Measurements from ENCODE around the gene HTT. TPM values are rescaled to one million over a fixed set of nuclear protein-coding genes. Genes with fewer than 3 reads are reported as not detected.

The HTT gene
- total and polyA plus RNA-seq, 12 donors: 16.1 to 77.1 (median 47.1) TPM

GRCh38 chr4:3043282-3044020 is 31.0 kb upstream of the HTT start:
- 81 to 90% (median 87%) methylated on average over 11 of the region's 11 CpGs for WGBS, 4 donors
- H3K27ac ChIP-seq: no peak overlapping the region
- H3K9me3 ChIP-seq (replicated peaks in 1 of 3): no peaks in the 10 kb centered on the region
- H3K4me1 ChIP-seq (replicated peaks in 1 of 2): peaks cover 10 to 15% of the 10 kb centered on the region in 2 donors
- intact Hi-C loops (cut with DNase I): no loop called here
- H3K36me3 ChIP-seq (replicated peaks in 1 of 2): no peaks in the 10 kb centered on the region
- DNase-seq: no peak
- H3K27me3 ChIP-seq: no peaks in the 10 kb centered on the region
- TF ChIP-seq, protein P1, sequence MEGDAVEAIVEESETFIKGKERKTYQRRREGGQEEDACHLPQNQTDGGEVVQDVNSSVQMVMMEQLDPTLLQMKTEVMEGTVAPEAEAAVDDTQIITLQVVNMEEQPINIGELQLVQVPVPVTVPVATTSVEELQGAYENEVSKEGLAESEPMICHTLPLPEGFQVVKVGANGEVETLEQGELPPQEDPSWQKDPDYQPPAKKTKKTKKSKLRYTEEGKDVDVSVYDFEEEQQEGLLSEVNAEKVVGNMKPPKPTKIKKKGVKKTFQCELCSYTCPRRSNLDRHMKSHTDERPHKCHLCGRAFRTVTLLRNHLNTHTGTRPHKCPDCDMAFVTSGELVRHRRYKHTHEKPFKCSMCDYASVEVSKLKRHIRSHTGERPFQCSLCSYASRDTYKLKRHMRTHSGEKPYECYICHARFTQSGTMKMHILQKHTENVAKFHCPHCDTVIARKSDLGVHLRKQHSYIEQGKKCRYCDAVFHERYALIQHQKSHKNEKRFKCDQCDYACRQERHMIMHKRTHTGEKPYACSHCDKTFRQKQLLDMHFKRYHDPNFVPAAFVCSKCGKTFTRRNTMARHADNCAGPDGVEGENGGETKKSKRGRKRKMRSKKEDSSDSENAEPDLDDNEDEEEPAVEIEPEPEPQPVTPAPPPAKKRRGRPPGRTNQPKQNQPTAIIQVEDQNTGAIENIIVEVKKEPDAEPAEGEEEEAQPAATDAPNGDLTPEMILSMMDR (IDR thresholded peaks at IDR 0.05): no peak
- no peak for TF ChIP-seq POLR2A (IDR thresholded peaks at IDR 0.05)
- H3K4me3 ChIP-seq: no peak overlapping the region

DNA sequence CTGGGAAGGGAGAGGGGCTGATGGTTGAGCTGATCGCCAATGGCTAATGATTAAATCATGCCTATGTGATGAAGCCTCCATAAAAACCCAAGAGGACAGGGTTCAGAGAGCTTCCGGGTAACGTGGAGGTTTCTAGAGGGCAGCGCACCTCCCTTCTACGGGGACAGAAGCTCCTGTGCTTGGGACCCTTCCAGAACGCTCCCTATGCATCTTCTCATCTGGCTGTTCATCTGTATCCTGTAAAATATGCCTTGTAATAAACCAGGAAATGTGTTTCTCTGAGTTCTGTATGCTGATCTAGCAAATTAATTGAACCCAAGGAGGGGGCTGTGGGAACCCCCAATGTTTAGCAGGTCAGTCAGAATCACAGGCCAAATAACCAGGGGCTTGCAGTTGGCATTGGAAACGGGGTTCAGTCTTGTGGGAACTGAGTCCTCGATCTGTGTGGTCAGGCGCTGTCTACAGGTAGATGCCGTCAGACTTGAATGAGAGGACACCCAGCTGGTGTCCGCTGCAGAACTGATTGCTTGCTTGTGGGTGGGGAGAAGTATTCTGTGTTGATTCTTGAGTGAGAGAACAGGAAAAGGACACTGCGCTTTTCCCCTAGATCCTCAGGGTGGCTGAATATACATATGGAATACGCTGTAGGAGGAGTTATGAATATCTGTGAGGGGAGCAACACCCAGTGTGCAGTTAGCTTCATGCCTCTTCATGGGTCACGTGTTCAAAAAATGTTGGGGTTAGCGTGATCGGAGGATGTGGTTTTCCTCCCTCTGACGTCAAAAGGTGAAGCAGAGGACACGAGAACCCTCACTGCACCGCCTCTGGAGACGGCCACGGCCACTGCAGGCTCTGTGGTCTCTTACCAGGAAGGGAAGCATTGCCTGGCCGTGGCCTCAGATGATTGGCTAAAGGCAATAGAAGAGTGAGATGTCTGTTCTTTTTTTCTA is 29.3 kb upstream of the HTT start:
- Histone ChIP-seq H3K9me3 (replicated peaks in 1 of 3) (no peaks in the 10 kb centered on the region), H3K4me1 (replicated peaks in 1 of 2) (peaks cover 10 to 15% of the 10 kb centered on the region in 2 donors), H3K27ac (peak overlapping the region in 1 of 5 donors; percentile 56), H3K27me3 (no peaks in the 10 kb centered on the region), H3K4me3 (no peak overlapping the region), H3K36me3 (replicated peaks in 1 of 2) (no peaks in the 10 kb centered on the region)
- WGBS, 4 donors: 65 to 78% (median 71%) methylated on average over 22 of the region's 22 CpGs
- DNase-seq: peak in 6 of 7 donors; percentile 48 to 83 (median 59)
- intact Hi-C loops (cut with DNase I): no loop called here
- TF ChIP-seq, protein P1 (IDR thresholded peaks at IDR 0.05): no peak
- no peak for TF ChIP-seq POLR2A (IDR thresholded peaks at IDR 0.05)

- Histone ChIP-seq H3K9me3 (replicated peaks in 1 of 3) (no peaks in the 10 kb centered on the region), H3K27ac (peak overlapping the region in 1 of 5 donors; percentile 14), H3K4me1 (replicated peaks in 1 of 2) (peaks cover 7 to 11% of the 10 kb centered on the region in 2 donors), H3K4me3 (no peak overlapping the region), H3K36me3 (replicated peaks in 1 of 2) (no peaks in the 10 kb centered on the region), H3K27me3 (no peaks in the 10 kb centered on the region)
- intact Hi-C loops (cut with DNase I): no loop called here
- WGBS, 4 donors: 65 to 75% (median 73%) methylated on average over 7 of the region's 7 CpGs
- DNase-seq: no peak
- no peak for TF ChIP-seq POLR2A (IDR thresholded peaks at IDR 0.05)
- TF ChIP-seq, protein P1 (IDR thresholded peaks at IDR 0.05): no peak
Measured at GRCh38 chr4:3046162-3046561, 28.3 kb upstream of the HTT start.

- no peaks in the 10 kb centered on the region for H3K9me3 ChIP-seq (replicated peaks in 1 of 3)
- no peak overlapping the region for H3K4me3 ChIP-seq
- peaks cover 2 to 9% of the 10 kb centered on the region in 2 donors for H3K4me1 ChIP-seq (replicated peaks in 1 of 2)
- no peaks in the 10 kb centered on the region for H3K36me3 ChIP-seq (replicated peaks in 1 of 2)
- H3K27me3 ChIP-seq: no peaks in the 10 kb centered on the region
- DNase-seq: no peak
- intact Hi-C loops (cut with DNase I): no loop called here
- H3K27ac ChIP-seq: no peak overlapping the region
- TF ChIP-seq, protein P1 (IDR thresholded peaks at IDR 0.05): no peak
- no peak for TF ChIP-seq POLR2A (IDR thresholded peaks at IDR 0.05)
- 82 to 85% (median 83%) methylated on average over 4 of the region's 4 CpGs for WGBS, 4 donors
Measured at GRCh38 chr4:3046623-3047022, 27.9 kb upstream of the HTT start.

All from adrenal gland (tissue), 12 donors.